Vagina (tissue), 2 donors: ENCODE data around the gene RNASE8. TPM values are rescaled to one million over a fixed set of nuclear protein-coding genes. Genes with fewer than 3 reads are reported as not detected.
A peak's percentile ranks its signal among the peaks of the same experiment; 100 is the strongest.

Experiments
- DNase-seq, 2 donors: peaks; one replicate each; pipeline ENCODE4 v3.0.0-alpha.2; 2017; ENCODE audit errors: extremely low spot score in 2 of 2
- H3K27ac ChIP-seq: fragments of 200-600 bp; sonication (generic); one replicate; pipeline ENCODE4 v1.5.1; 2019
- H3K27me3 ChIP-seq: fragments of 200-600 bp; sonication (generic); one replicate; pipeline ENCODE4 v1.5.1; 2019
- H3K36me3 ChIP-seq, 2 donors: fragments of 200-600 bp; sonication (generic); one replicate each; pipeline ENCODE4 v1.5.1; 2017 to 2019
- H3K4me1 ChIP-seq: fragments of 200-600 bp; sonication (generic); one replicate; pipeline ENCODE4 v1.5.1; 2019
- H3K4me3 ChIP-seq, 2 donors: fragments of 200-600 bp; sonication (generic); 1 replicate in 1 of 2; 2 replicates in 1 of 2; pipeline ENCODE4 v1.5.1; 2016 to 2019
- H3K9me3 ChIP-seq: fragments of 200-600 bp; sonication (generic); one replicate; pipeline ENCODE4 v1.5.1; 2019
- POLR2A ChIP-seq, 2 donors: fragments of 450-650 bp; IDR thresholded peaks; one replicate each; pipeline ENCODE4 v1.6.1; 2017; ENCODE audit warnings: antibody characterized with exemption in 2 of 2, mild to moderate bottlenecking in 2 of 2, moderate library complexity in 2 of 2
- POLR2AphosphoS5 ChIP-seq, 2 donors: sonication (generic); formaldehyde crosslinking; IDR thresholded peaks; one replicate each; pipeline ENCODE4 v1.9.0; 2017; ENCODE audit warnings: antibody characterized with exemption in 2 of 2, mild to moderate bottlenecking in 2 of 2, low read depth in 1 of 2; ENCODE audit not compliant: insufficient read depth in 1 of 2
- intact Hi-C: fragments of 100-400 bp; cut with DNase I; formaldehyde crosslinking; loops from one replicate; pipeline ENCODE4 v1.15.1; 2023
- total RNA-seq: library from RNA; depleted of rRNA; stranded (reverse); fragments of >200 nt; gene quantifications from one replicate; pipeline ENCODE4 v1.2.3, GENCODE V29; 2016
- TF ChIP-seq, protein P1 (sequence below), 3 experiments: fragments of 450-650 bp in 2 of 3; fragments of 200-600 bp in 1 of 3; sonication (generic) in 1 of 3; IDR thresholded peaks; one replicate each; pipeline ENCODE4 v1.5.1; 2017 to 2019; ENCODE audit warnings: antibody characterized with exemption in 3 of 3, mild to moderate bottlenecking in 2 of 3, moderate library complexity in 2 of 3

RNASE8 gene
- total RNA-seq, 1 donor from 2014 or later = not detected

DNA sequence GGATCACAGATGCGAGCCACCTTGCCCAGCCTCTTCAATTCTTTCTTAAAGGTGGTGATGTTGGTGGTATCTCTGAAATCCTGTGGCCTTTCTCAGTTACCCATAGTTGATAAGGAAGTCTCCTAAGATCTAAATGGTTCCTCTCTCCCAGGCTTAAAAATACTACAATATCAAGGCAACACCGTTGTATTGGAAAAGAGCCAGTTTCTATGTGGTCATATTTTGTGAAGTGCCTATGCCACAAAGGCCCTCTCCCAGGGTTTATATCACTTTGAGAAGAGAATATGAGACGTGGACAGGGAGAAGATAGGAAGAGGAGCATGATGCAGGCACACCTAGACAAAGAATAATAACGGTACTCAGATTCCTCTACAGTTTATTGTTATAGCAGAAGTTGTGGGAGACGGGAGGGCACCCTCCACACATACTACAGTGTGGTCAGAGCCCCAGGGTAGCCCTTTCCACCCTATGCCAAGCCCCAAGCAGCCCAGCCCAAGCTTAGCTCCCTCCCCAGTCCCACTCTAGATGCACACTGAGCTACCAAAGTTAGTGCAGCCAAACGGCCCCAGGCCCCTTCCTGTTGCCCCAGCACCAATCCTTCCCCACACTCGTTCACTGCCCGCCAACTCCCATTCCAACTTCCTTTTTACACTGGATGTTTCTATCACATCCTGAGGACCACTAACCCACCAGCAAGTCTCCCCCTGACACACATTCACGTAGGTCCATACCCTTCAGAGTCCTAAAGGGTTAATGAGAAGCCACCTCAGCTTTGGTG lies 41.0 kb upstream of the RNASE8 start:
- H3K4me1 ChIP-seq = peaks cover 21% of the 10 kb centered on the region
- no peaks in the 10 kb centered on the region for H3K27me3 ChIP-seq
- intact Hi-C loops = loop anchor here (5.0 kb wide), 1 partner anchor 76 kb away; no protein-coding TSS in a partner anchor
- H3K4me3 ChIP-seq = no peak overlapping the region
- no peak overlapping the region for H3K27ac ChIP-seq
- DNase-seq = no peak
- no peak for TF ChIP-seq POLR2AphosphoS5 (IDR thresholded peaks at IDR 0.05; ENCODE audit: insufficient read depth in 1 of 2, low read depth in 1 of 2)
- no peak for TF ChIP-seq POLR2A (IDR thresholded peaks at IDR 0.05)
- TF ChIP-seq, protein P1, sequence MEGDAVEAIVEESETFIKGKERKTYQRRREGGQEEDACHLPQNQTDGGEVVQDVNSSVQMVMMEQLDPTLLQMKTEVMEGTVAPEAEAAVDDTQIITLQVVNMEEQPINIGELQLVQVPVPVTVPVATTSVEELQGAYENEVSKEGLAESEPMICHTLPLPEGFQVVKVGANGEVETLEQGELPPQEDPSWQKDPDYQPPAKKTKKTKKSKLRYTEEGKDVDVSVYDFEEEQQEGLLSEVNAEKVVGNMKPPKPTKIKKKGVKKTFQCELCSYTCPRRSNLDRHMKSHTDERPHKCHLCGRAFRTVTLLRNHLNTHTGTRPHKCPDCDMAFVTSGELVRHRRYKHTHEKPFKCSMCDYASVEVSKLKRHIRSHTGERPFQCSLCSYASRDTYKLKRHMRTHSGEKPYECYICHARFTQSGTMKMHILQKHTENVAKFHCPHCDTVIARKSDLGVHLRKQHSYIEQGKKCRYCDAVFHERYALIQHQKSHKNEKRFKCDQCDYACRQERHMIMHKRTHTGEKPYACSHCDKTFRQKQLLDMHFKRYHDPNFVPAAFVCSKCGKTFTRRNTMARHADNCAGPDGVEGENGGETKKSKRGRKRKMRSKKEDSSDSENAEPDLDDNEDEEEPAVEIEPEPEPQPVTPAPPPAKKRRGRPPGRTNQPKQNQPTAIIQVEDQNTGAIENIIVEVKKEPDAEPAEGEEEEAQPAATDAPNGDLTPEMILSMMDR (IDR thresholded peaks at IDR 0.05) = no peak
- H3K36me3 ChIP-seq = peaks cover 0 to 40% of the 10 kb centered on the region in 2 donors
- no peaks in the 10 kb centered on the region for H3K9me3 ChIP-seq

DNA sequence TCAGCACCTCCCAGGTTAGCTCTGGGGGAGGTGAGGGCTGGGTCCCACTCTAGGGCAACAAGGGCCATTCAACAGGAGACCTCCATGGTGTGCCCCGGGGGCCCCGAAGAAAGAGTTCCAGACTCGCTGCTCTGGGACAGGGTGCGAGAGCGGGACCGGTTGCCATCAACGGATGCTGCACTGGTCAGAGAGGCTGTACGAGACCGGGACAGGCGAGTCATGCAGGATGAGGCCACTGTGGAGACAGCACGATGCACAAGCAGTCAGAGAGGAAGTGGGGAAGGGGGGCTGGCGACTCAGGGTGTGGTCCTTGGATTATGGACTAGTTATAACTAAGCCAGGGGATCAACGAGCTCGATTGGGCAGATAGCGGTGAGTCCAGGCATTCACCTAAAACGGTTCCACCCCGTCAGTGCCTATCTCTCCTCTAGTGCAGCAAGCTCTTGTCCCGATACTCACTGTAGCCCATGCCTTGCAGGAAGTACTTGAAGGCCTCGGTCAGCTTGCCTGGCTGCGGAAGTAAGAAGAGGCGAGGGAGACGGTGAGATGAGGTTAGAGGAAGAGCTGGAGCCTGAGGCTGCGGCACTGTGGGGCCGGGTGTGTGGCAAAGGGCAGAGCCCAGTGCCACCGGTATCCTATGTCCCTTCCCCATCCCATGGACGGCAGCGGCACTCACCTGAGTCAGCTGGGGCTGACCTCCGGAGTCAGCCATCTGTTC lies 39.9 kb upstream of the RNASE8 start:
- Histone ChIP-seq H3K27me3 (no peaks in the 10 kb centered on the region), H3K4me1 (peaks cover 30% of the 10 kb centered on the region), H3K9me3 (no peaks in the 10 kb centered on the region), H3K4me3 (no peak overlapping the region), H3K27ac (no peak overlapping the region), H3K36me3 (peaks cover 0 to 42% of the 10 kb centered on the region in 2 donors)
- TF ChIP-seq POLR2AphosphoS5 (IDR thresholded peaks at IDR 0.05; ENCODE audit: insufficient read depth in 1 of 2, low read depth in 1 of 2) = peak in 1 of 2 donors; percentile 5
- no peak for TF ChIP-seq POLR2A (IDR thresholded peaks at IDR 0.05)
- intact Hi-C loops = loop anchor here (5.0 kb wide), 1 partner anchor 75 kb away; no protein-coding TSS in a partner anchor
- DNase-seq = no peak

DNA sequence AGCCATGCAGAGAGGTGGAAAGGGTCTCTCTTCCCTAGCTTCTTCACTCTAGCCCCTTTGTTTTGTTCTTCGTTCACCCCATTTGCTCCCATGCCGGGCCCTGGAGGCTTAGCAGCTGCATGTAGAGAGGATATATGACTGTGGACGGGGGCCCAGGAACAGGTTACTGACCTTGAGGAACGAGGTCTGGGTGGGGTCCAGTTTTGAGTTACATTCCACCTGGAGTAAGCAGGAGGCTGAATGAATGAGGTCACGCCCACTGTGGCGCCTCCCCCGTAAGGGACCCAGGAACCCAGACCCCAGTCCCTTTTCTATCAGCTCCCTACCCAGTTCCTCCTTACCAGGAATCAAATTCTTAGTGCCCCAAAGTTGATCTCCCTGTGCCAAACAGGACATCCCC lies 39.3 kb upstream of the RNASE8 start:
- no peaks in the 10 kb centered on the region for H3K9me3 ChIP-seq
- no peak for DNase-seq
- H3K36me3 ChIP-seq = peaks cover 0 to 46% of the 10 kb centered on the region in 2 donors
- H3K4me3 ChIP-seq = no peak overlapping the region
- TF ChIP-seq POLR2AphosphoS5 (IDR thresholded peaks at IDR 0.05; ENCODE audit: insufficient read depth in 1 of 2, low read depth in 1 of 2) (no peak), POLR2A (IDR thresholded peaks at IDR 0.05) (no peak)
- TF ChIP-seq, protein P1 (IDR thresholded peaks at IDR 0.05) = no peak
- H3K4me1 ChIP-seq = peaks cover 36% of the 10 kb centered on the region
- no peak overlapping the region for H3K27ac ChIP-seq
- H3K27me3 ChIP-seq = no peaks in the 10 kb centered on the region
- intact Hi-C loops = loop anchor here (5.0 kb wide), 1 partner anchor 74 kb away; no protein-coding TSS in a partner anchor

DNA sequence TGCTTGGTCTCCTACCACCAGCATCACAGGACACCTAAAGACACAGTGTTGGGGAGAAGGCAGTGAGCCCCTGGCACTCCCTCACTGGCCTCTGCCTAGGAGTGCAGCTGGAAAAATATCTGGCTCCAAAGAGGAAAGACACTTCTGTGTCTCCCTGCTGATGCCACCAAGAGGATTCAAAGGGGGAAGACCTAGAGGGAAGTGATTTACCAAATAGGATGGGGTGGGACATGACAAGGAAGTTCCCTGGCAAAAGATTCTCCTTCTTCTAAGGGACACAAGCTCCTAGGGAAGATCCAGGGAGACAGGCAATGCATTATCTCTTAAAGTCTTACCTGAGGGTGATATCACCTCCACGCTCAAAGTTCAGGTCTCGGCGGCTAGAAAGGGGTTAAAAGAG lies 38.8 kb upstream of the RNASE8 start:
- Histone ChIP-seq H3K9me3 (no peaks in the 10 kb centered on the region), H3K27ac (no peak overlapping the region), H3K36me3 (peaks cover 0 to 46% of the 10 kb centered on the region in 2 donors), H3K4me1 (peaks cover 41% of the 10 kb centered on the region), H3K4me3 (no peak overlapping the region), H3K27me3 (no peaks in the 10 kb centered on the region)
- no peak for DNase-seq
- TF ChIP-seq POLR2A (IDR thresholded peaks at IDR 0.05) = no peak
- TF ChIP-seq POLR2AphosphoS5 (IDR thresholded peaks at IDR 0.05; ENCODE audit: insufficient read depth in 1 of 2, low read depth in 1 of 2) = no peak
- TF ChIP-seq, protein P1 (IDR thresholded peaks at IDR 0.05) = no peak
- intact Hi-C loops = loop anchor here (5.0 kb wide), 1 partner anchor 74 kb away; no protein-coding TSS in a partner anchor

DNA sequence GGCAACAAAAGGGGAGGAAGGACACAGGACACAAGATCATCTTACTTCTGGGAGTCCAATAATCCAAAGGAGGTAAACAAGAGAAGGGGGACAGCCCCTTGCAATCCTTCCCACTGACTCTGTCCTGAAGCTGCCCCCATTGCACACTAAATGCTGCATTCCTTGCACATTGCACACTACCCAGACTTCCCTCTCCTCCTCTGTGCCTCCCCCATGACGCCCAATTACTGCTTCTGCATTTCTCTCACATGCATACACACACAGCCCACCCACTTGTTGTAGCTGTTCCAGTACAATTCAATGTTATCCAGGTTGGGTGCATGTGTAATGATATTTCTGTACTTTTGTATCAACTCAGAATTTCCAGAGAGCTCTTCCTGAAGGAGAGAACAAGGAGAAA lies 38.3 kb upstream of the RNASE8 start:
- peaks cover 47% of the 10 kb centered on the region for H3K4me1 ChIP-seq
- no peaks in the 10 kb centered on the region for H3K9me3 ChIP-seq
- intact Hi-C loops = loop anchor here (5.0 kb wide), 1 partner anchor 73 kb away; no protein-coding TSS in a partner anchor
- TF ChIP-seq POLR2A (IDR thresholded peaks at IDR 0.05) = no peak
- TF ChIP-seq POLR2AphosphoS5 (IDR thresholded peaks at IDR 0.05; ENCODE audit: insufficient read depth in 1 of 2, low read depth in 1 of 2) = no peak
- TF ChIP-seq, protein P1 (IDR thresholded peaks at IDR 0.05) = no peak
- no peaks in the 10 kb centered on the region for H3K27me3 ChIP-seq
- DNase-seq = no peak
- H3K36me3 ChIP-seq = peaks cover 0 to 46% of the 10 kb centered on the region in 2 donors
- no peak overlapping the region for H3K4me3 ChIP-seq
- no peak overlapping the region for H3K27ac ChIP-seq
